CD8-positive, alpha-beta memory T cell (primary cell): ENCODE results near the gene RTN3. TPM values are rescaled to one million over a fixed set of nuclear protein-coding genes. Genes with fewer than 3 reads are reported as not detected.

ENCODE experiments used
- CTCF ChIA-PET: fragments of 350-600 bp; sonication (Branson Sonifier 250); formaldehyde crosslinking; loops from one replicate; lab custom pipeline; 2021; ENCODE audit warnings: antibody characterized with exemption; lab: Charles Lee
- POLR2A ChIA-PET: fragments of 350-600 bp; sonication (Branson Sonifier 250); formaldehyde crosslinking; loops from one replicate; lab custom pipeline; 2021; ENCODE audit warnings: antibody characterized with exemption; lab: Charles Lee
- DNase-seq, 5 donors: peaks; one replicate each; pipeline versions ENCODE4 v3.0.0 to v3.0.0-alpha.2; 2020 to 2022; ENCODE audit warnings: mixed read lengths in 1 of 5
- H3K27ac ChIP-seq: one replicate; pipeline ENCODE4 v1.7.0; 2013; ENCODE audit warnings: low read depth, mild to moderate bottlenecking, low read length, moderate library complexity
- H3K27me3 ChIP-seq: 2 replicates; pipeline ENCODE4 v1.7.0; 2013; ENCODE audit warnings: low read length, mild to moderate bottlenecking; ENCODE audit not compliant: insufficient read depth, poor library complexity, severe bottlenecking
- H3K36me3 ChIP-seq: 2 replicates; pipeline ENCODE4 v1.7.0; 2013; ENCODE audit warnings: mild to moderate bottlenecking, low read length, moderate library complexity; ENCODE audit not compliant: insufficient read depth
- H3K4me1 ChIP-seq: 2 replicates; pipeline ENCODE4 v1.7.0; 2013; ENCODE audit warnings: mild to moderate bottlenecking, low read length, moderate library complexity; ENCODE audit not compliant: insufficient read depth
- H3K4me3 ChIP-seq: 2 replicates; pipeline ENCODE4 v1.7.0; 2013; ENCODE audit warnings: mild to moderate bottlenecking, low read length
- H3K9me3 ChIP-seq: 2 replicates; pipeline ENCODE4 v1.7.0; 2013; ENCODE audit warnings: mild to moderate bottlenecking, low read length
- H3K27ac Mint-ChIP-seq, 8 donors: one replicate each; pipeline ENCODE4 v1.8.0; 2020 to 2021; ENCODE audit warnings: mixed read lengths in 8 of 8, mild to moderate bottlenecking in 6 of 8, inconsistent platforms in 3 of 8, moderate library complexity in 3 of 8
- H3K27me3 Mint-ChIP-seq, 2 donors: one replicate each; pipeline ENCODE4 v1.8.0; 2020 to 2021; ENCODE audit warnings: mixed read lengths in 2 of 2, mild to moderate bottlenecking in 1 of 2, moderate library complexity in 1 of 2
- H3K36me3 Mint-ChIP-seq, 3 donors: one replicate each; pipeline ENCODE4 v1.8.0; 2020 to 2021; ENCODE audit warnings: mixed read lengths in 3 of 3, inconsistent platforms in 1 of 3, mild to moderate bottlenecking in 1 of 3
- H3K4me1 Mint-ChIP-seq, 3 donors: one replicate each; pipeline ENCODE4 v1.8.0; 2020 to 2021; ENCODE audit warnings: mixed read lengths in 3 of 3, inconsistent platforms in 1 of 3, mild to moderate bottlenecking in 1 of 3
- H3K4me3 Mint-ChIP-seq, 7 donors: one replicate each; pipeline ENCODE4 v1.8.0; 2020 to 2021; ENCODE audit warnings: mixed read lengths in 7 of 7, mild to moderate bottlenecking in 6 of 7, moderate library complexity in 4 of 7, inconsistent platforms in 2 of 7
- H3K9me3 Mint-ChIP-seq, 5 donors: one replicate each; pipeline ENCODE4 v1.8.0; 2020 to 2022; ENCODE audit warnings: mixed read lengths in 5 of 5, mild to moderate bottlenecking in 3 of 5, moderate library complexity in 2 of 5, inconsistent platforms in 1 of 5
- polyA plus RNA-seq: library from polyadenylated mRNA; unstranded; fragments of 300-500 nt; fragmentation: Illumina TruSeq; gene quantifications from one replicate; pipeline ENCODE4 v1.2.3, GENCODE V29; 2021
- total RNA-seq, 2 experiments: library from RNA; stranded (reverse); gene quantifications; one replicate each; pipeline ENCODE4 v1.2.3, GENCODE V29; 2021

Gene RTN3
- total and polyA plus RNA-seq, 3 experiments from 2014 or later: 46.5 to 48.5 (median 48.4) TPM

DNA sequence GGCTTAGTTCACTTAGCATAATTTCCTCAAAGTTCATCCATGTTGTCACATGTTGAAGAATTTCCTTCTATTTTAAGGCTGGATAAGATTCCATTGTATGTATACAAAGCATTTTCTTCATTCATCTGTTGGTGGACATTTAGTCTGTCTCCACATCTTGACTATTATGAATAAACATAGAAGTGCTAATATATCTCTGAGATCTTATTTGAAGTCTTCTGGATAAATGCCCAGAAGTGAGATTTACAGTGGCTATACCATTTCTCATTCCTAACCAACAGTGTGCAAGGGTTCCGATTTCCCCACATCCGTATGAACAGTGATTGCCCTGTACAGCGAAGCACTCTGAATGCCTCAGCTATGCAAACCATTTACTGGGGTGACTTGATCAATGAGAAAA is 93.9 kb downstream of the RTN3 start:
- Mint-ChIP-seq H3K27ac (no peak overlapping the region), H3K4me1 (peaks cover 0 to 1% (median under 1%) of the 10 kb centered on the region in 3 donors), H3K27me3 (peaks cover 6 to 13% of the 10 kb centered on the region in 2 donors), H3K36me3 (no peaks in the 10 kb centered on the region), H3K9me3 (no peaks in the 10 kb centered on the region), H3K4me3 (peak overlapping the region in 1 of 7 donors; percentile 71)
- H3K4me3 ChIP-seq: no peak overlapping the region
- ChIA-PET POLR2A (no interaction called here), CTCF (no interaction called here)
- H3K27ac ChIP-seq: no peak overlapping the region
- no peaks in the 10 kb centered on the region for H3K4me1 ChIP-seq
- no peaks in the 10 kb centered on the region for H3K9me3 ChIP-seq
- DNase-seq: no peak
- no peaks in the 10 kb centered on the region for H3K36me3 ChIP-seq
- no peaks in the 10 kb centered on the region for H3K27me3 ChIP-seq

- Histone ChIP-seq H3K4me3 (no peak overlapping the region), H3K27ac (no peak overlapping the region), H3K9me3 (no peaks in the 10 kb centered on the region), H3K4me1 (no peaks in the 10 kb centered on the region), H3K36me3 (no peaks in the 10 kb centered on the region), H3K27me3 (no peaks in the 10 kb centered on the region)
- no peak overlapping the region for H3K4me3 Mint-ChIP-seq
- H3K4me1 Mint-ChIP-seq: no peaks in the 10 kb centered on the region
- CTCF ChIA-PET: interaction anchor here (1.7 kb wide), 1 partner anchor 41 kb away, joined by 3 read pairs; no protein-coding TSS in a partner anchor
- POLR2A ChIA-PET: no interaction called here
- H3K27me3 Mint-ChIP-seq: peaks cover 3 to 7% of the 10 kb centered on the region in 2 donors
- no peaks in the 10 kb centered on the region for H3K36me3 Mint-ChIP-seq
- no peaks in the 10 kb centered on the region for H3K9me3 Mint-ChIP-seq
- no peak for DNase-seq
- no peak overlapping the region for H3K27ac Mint-ChIP-seq
These were observed 97.7 kb downstream of the RTN3 start for GRCh38 chr11:63779039-63779438.

- no peak overlapping the region for H3K4me3 Mint-ChIP-seq
- DNase-seq: no peak
- Histone ChIP-seq H3K4me1 (no peaks in the 10 kb centered on the region), H3K27me3 (no peaks in the 10 kb centered on the region), H3K9me3 (no peaks in the 10 kb centered on the region), H3K36me3 (no peaks in the 10 kb centered on the region), H3K4me3 (no peak overlapping the region), H3K27ac (no peak overlapping the region)
- ChIA-PET CTCF (no interaction called here), POLR2A (no interaction called here)
- peaks cover 4 to 8% (median 7%) of the 10 kb centered on the region in 3 donors for H3K4me1 Mint-ChIP-seq
- H3K27ac Mint-ChIP-seq: no peak overlapping the region
- peaks cover 1 to 17% of the 10 kb centered on the region in 2 donors for H3K27me3 Mint-ChIP-seq
- no peaks in the 10 kb centered on the region for H3K36me3 Mint-ChIP-seq
- no peaks in the 10 kb centered on the region for H3K9me3 Mint-ChIP-seq
These were observed 101.4 kb downstream of the RTN3 start for GRCh38 chr11:63782749-63783148.

DNA sequence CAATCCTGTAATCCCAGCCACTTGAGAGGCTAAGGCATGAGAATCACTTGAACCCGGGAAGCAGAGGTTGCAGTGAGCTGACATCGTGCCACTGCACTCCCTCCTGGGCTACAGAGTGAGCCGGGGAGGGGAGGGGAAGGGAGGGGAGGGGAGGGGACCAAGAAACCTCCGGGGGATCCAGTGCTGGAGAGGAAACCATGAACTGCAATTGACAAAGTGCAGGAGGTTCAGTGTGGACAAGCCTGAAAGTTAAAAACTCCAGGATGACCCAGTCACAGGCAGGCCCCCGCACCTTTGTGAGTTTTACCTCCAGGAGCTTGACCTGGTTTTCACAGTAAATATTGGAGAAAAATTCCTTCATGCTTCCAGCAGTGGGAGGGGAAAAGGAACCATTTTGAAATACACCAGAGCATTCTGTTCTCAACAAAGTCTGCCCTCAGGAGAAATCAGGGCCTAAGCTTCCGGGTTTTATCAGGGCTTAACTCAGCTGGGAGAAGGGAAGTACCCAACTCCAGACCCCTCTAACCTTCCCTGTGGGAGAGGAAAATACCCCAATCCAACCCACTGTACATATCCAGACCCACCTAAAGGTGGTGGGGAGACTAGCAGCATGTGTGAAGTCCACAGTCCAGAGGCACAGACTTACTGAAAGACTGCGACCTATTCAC is 102.8 kb downstream of the RTN3 start:
- Histone ChIP-seq H3K27ac (no peak overlapping the region), H3K36me3 (no peaks in the 10 kb centered on the region), H3K9me3 (no peaks in the 10 kb centered on the region), H3K27me3 (no peaks in the 10 kb centered on the region), H3K4me1 (no peaks in the 10 kb centered on the region), H3K4me3 (no peak overlapping the region)
- peaks cover 4 to 8% (median 7%) of the 10 kb centered on the region in 3 donors for H3K4me1 Mint-ChIP-seq
- peaks cover 0 to 16% of the 10 kb centered on the region in 2 donors for H3K27me3 Mint-ChIP-seq
- ChIA-PET CTCF (no interaction called here), POLR2A (no interaction called here)
- no peaks in the 10 kb centered on the region for H3K9me3 Mint-ChIP-seq
- no peaks in the 10 kb centered on the region for H3K36me3 Mint-ChIP-seq
- no peak for DNase-seq
- H3K4me3 Mint-ChIP-seq: no peak overlapping the region
- no peak overlapping the region for H3K27ac Mint-ChIP-seq

DNA sequence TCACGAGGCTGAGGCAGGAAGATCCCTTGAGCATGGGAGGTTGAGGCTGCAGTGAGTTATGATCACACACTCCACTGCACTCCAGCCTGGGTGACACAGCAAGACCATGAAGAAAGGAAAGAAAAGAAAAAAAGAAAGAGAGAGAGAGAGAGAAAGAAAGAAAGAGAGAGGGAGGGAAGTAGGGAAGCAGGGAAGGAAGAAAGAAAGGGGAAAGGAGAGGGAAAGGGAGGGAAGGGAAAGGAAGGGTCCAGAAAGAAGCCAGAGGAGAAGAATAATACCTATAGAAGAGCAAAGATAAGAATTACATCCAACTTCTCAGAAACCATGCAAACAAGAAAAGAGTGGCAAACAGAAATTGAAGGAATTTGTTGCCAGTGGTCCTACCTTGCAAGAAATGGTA is 104.5 kb downstream of the RTN3 start:
- Histone ChIP-seq H3K27ac (no peak overlapping the region), H3K4me3 (no peak overlapping the region), H3K4me1 (no peaks in the 10 kb centered on the region), H3K36me3 (no peaks in the 10 kb centered on the region), H3K9me3 (no peaks in the 10 kb centered on the region), H3K27me3 (no peaks in the 10 kb centered on the region)
- H3K4me1 Mint-ChIP-seq: peaks cover 5 to 8% (median 7%) of the 10 kb centered on the region in 3 donors
- H3K27ac Mint-ChIP-seq: no peak overlapping the region
- ChIA-PET POLR2A (interaction anchor here (0.7 kb wide), 1 partner anchor 29 kb away, joined by 5 read pairs; no protein-coding TSS in a partner anchor), CTCF (interaction anchor here (0.7 to 1.0 kb wide), 2 partner anchors 25 to 480 kb away, joined by 3 read pairs; no protein-coding TSS in a partner anchor)
- no peak for DNase-seq
- H3K4me3 Mint-ChIP-seq: no peak overlapping the region
- H3K27me3 Mint-ChIP-seq: peaks cover 0 to 16% of the 10 kb centered on the region in 2 donors
- no peaks in the 10 kb centered on the region for H3K36me3 Mint-ChIP-seq
- peaks cover 0 to 3% (median under 1%) of the 10 kb centered on the region in 5 donors for H3K9me3 Mint-ChIP-seq

DNA sequence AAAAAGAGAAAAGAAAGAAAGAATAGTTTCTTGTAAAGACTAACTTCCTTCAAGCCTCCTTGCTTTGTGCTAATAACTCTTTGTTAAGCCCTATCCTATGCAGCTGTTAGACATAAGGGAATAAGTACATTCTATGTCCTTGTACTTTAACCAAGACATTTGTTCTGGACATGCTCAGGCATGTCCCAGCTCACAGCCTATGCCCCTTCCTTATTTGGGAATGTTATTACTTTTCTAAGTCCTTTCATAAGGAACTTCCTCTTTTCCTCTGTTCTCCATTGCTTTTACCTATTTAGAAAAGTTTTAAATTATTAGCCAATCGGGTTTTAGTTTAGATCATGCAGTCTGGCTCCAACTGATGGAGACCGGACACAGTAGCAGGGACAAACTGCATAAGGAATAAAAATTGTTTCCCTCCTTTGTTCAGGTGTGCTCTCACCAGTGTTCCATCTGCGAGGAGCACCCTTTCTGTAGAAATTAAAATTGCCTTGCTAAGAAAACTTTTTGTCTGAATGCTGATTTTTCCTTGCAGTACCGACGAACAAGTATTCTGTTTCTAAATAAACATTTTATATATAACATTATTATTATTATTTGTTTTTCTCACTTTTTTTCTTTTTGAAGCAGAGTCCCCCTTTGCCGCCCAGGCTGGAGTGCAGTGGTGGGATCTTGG is 110.3 kb downstream of the RTN3 start:
- Mint-ChIP-seq H3K4me3 (no peak overlapping the region), H3K27ac (no peak overlapping the region), H3K36me3 (peaks cover 0 to 4% (median 0%) of the 10 kb centered on the region in 3 donors), H3K4me1 (peaks cover 0 to 1% (median 0%) of the 10 kb centered on the region in 3 donors), H3K9me3 (peaks cover 9 to 23% (median 15%) of the 10 kb centered on the region in 5 donors), H3K27me3 (peaks cover 4 to 8% of the 10 kb centered on the region in 2 donors)
- DNase-seq: no peak
- Histone ChIP-seq H3K4me3 (no peak overlapping the region), H3K36me3 (no peaks in the 10 kb centered on the region), H3K4me1 (no peaks in the 10 kb centered on the region), H3K27me3 (no peaks in the 10 kb centered on the region), H3K9me3 (no peaks in the 10 kb centered on the region), H3K27ac (no peak overlapping the region)
- ChIA-PET CTCF (no interaction called here), POLR2A (no interaction called here)

DNA sequence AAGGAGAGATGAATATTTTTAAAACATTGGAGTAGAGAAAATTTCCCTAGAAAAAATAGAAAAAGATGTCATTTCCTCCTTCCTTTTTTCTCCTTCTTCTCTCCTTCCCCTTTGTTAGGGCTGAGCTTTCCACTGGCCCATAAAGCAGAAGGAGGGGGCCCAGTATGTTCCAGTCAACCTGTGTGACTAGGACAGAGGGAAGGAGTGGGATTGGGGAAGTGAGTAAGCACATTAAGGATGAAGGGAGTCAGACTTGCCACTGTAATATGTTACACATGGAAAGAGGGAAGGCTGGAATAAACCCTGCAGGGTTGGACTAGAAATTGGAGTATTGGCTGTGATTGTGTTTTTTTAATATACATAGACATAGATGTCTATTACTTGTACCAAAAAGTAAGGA is 111.9 kb downstream of the RTN3 start:
- Mint-ChIP-seq H3K9me3 (peaks cover 9 to 23% (median 15%) of the 10 kb centered on the region in 5 donors), H3K4me1 (peaks cover 0 to 1% (median 0%) of the 10 kb centered on the region in 3 donors), H3K4me3 (no peak overlapping the region), H3K27ac (no peak overlapping the region), H3K27me3 (peaks cover 4 to 16% of the 10 kb centered on the region in 2 donors), H3K36me3 (peaks cover 0 to 4% (median 0%) of the 10 kb centered on the region in 3 donors)
- no peaks in the 10 kb centered on the region for H3K36me3 ChIP-seq
- POLR2A ChIA-PET: no interaction called here
- no peak for DNase-seq
- no peaks in the 10 kb centered on the region for H3K27me3 ChIP-seq
- no peak overlapping the region for H3K4me3 ChIP-seq
- no peak overlapping the region for H3K27ac ChIP-seq
- CTCF ChIA-PET: no interaction called here
- H3K9me3 ChIP-seq: no peaks in the 10 kb centered on the region
- no peaks in the 10 kb centered on the region for H3K4me1 ChIP-seq

GRCh38 chr11:63795066-63795465 is 113.8 kb downstream of the RTN3 start:
- Histone ChIP-seq H3K4me3 (no peak overlapping the region), H3K9me3 (no peaks in the 10 kb centered on the region), H3K27ac (no peak overlapping the region), H3K4me1 (no peaks in the 10 kb centered on the region), H3K27me3 (no peaks in the 10 kb centered on the region), H3K36me3 (no peaks in the 10 kb centered on the region)
- DNase-seq: no peak
- ChIA-PET CTCF (no interaction called here), POLR2A (no interaction called here)
- Mint-ChIP-seq H3K27ac (no peak overlapping the region), H3K4me1 (peaks cover 0 to 1% (median 0%) of the 10 kb centered on the region in 3 donors), H3K36me3 (peaks cover 0 to 4% (median 0%) of the 10 kb centered on the region in 3 donors), H3K4me3 (no peak overlapping the region), H3K9me3 (peaks cover 9 to 23% (median 15%) of the 10 kb centered on the region in 5 donors), H3K27me3 (peaks cover 4 to 19% of the 10 kb centered on the region in 2 donors)
